HUES64 (cell line): ENCODE results near the gene CORO1A.
"Not testable (repeated sequence)": the region's sequence is repeated elsewhere in the genome, so short reads cannot be mapped to it uniquely, and the experiment has no call there.

Experiments used
- H3K27ac ChIP-seq: 2 replicates; pipeline ENCODE4 v1.7.0; 2013; ENCODE audit warnings: low read depth, low read length, inconsistent platforms
- H3K27me3 ChIP-seq: 2 replicates; pipeline ENCODE4 v1.6.1; 2013; ENCODE audit warnings: mild to moderate bottlenecking, low read length; ENCODE audit not compliant: insufficient read depth
- H3K36me3 ChIP-seq: 2 replicates; pipeline ENCODE4 v1.6.1; 2013; ENCODE audit warnings: mild to moderate bottlenecking, low read length; ENCODE audit not compliant: insufficient read depth
- H3K4me1 ChIP-seq: 2 replicates; pipeline ENCODE4 v1.6.1; 2013; ENCODE audit warnings: mild to moderate bottlenecking, low read length, moderate library complexity; ENCODE audit not compliant: insufficient read depth
- H3K4me3 ChIP-seq: 2 replicates; pipeline ENCODE4 v1.5.1; 2013; ENCODE audit warnings: mild to moderate bottlenecking, low read length, moderate library complexity
- H3K9ac ChIP-seq: 2 replicates; pipeline ENCODE4 v1.6.1; 2013; ENCODE audit warnings: mild to moderate bottlenecking, low read depth, low read length
- H3K9me3 ChIP-seq: 2 replicates; pipeline ENCODE4 v1.6.1; 2013; ENCODE audit warnings: low read depth, low read length; ENCODE audit not compliant: insufficient read depth
- WGBS: fragments of 150-250, 120-280 bp; methylation state at CpG from one replicate; pipeline ENCODE4 v1.1.7; 2013; ENCODE audit warnings: missing lambda C conversion rate; 5-methylcytosine and 5-hydroxymethylcytosine counted together

The CORO1A gene

DNA sequence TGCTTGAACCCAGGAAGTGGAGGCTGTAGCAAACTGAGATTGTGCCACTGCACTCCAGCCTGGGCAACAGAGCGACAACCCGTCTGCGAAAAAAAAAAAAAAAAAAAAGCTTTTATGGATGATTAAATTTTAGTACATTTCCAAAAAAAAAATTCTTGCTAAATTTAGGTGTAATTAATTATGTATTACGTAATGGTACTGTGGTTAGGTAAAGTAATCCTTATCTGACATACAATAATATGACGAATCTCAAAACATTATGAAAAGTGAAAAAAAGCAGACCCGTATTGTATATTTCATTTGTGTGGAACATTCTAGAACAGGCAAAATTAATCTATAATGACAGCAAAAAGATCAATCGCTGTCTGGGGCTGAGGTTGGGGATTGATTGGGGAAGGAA is 10.3 kb upstream of the CORO1A start:
- no peak overlapping the region for H3K9ac ChIP-seq
- no peaks in the 10 kb centered on the region for H3K4me1 ChIP-seq
- H3K27me3 ChIP-seq: no peaks in the 10 kb centered on the region
- no peak overlapping the region for H3K4me3 ChIP-seq
- WGBS: 86% methylated on average over 3 of the region's 7 CpGs
- H3K9me3 ChIP-seq: no peaks in the 10 kb centered on the region
- no peaks in the 10 kb centered on the region for H3K36me3 ChIP-seq
- H3K27ac ChIP-seq: no peak overlapping the region

DNA sequence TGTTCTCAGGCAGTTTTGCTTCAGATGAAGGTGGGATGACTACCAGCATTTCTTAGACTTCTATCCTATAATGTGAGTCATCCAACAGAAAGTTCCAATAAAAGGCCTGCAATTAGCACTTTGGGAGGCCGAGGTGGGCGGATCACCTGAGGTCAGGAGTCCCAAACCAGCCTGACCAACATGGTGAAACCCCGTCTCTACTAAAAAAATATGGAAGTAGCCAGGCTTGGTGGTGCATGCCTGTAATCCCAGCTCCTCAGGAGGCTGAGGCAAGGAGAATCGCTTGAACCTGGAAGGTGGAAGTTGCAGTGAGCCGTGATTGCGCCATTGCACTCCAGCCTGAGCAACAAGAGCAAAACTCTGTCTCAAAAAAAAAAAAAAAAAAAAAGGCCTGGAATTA is 6.5 kb upstream of the CORO1A start:
- WGBS: 92% methylated on average over 6 of the region's 6 CpGs
- H3K36me3 ChIP-seq, H3K9ac ChIP-seq, H3K9me3 ChIP-seq, H3K4me3 ChIP-seq, H3K27ac ChIP-seq, H3K27me3 ChIP-seq, H3K4me1 ChIP-seq: not testable (repeated sequence)

DNA sequence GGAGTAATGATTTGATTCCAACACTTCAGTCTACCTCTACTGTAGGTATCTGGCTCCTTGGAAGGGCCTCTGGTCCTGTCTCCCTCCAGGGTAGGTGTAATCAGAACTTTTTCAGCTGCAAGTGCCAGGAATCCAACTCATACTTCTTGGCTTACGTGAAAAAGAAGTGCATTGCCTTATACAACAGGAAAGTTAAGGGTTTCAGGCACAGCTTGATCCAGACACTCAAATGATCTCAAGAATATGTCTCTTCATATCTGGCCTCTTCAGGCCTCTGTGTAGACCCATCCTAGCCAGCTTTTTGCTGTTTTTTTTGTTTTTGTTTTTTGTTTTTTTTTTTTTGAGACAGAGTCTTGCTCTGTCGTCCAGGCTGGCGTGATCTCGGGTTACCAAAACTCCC is 4.2 kb upstream of the CORO1A start:
- H3K27ac ChIP-seq: no peak overlapping the region
- H3K36me3 ChIP-seq: no peaks in the 10 kb centered on the region
- 93% methylated on average over 4 of the region's 4 CpGs for WGBS
- H3K4me1 ChIP-seq: no peaks in the 10 kb centered on the region
- H3K9me3 ChIP-seq: no peaks in the 10 kb centered on the region
- H3K4me3 ChIP-seq: no peak overlapping the region
- H3K27me3 ChIP-seq: peaks cover 18% of the 10 kb centered on the region
- H3K9ac ChIP-seq: no peak overlapping the region

DNA sequence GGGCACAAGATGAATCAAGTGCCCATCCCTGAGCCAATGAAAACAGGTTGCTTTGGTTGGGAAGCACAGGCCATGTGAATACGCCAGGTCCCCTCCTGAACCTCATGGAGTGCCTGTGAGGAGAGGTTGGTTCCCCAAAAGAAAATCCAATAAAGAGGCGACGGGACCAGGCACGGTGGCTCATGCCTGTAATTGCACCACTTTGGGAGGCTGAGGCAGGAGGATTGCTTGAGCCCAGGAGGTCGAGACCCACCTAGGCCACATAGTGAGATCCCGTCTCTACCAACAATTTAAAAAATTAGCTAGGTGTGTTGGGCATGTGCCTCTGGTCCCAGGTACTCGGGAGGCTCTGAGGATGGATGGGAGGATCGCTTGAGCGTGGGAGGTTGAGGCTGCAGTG is 3.5 kb upstream of the CORO1A start:
- Histone ChIP-seq H3K27ac (no peak overlapping the region), H3K9ac (no peak overlapping the region), H3K9me3 (no peaks in the 10 kb centered on the region), H3K27me3 (peaks cover 26% of the 10 kb centered on the region), H3K36me3 (no peaks in the 10 kb centered on the region), H3K4me1 (no peaks in the 10 kb centered on the region), H3K4me3 (no peak overlapping the region)
- WGBS: 94% methylated on average over 8 of the region's 9 CpGs

DNA sequence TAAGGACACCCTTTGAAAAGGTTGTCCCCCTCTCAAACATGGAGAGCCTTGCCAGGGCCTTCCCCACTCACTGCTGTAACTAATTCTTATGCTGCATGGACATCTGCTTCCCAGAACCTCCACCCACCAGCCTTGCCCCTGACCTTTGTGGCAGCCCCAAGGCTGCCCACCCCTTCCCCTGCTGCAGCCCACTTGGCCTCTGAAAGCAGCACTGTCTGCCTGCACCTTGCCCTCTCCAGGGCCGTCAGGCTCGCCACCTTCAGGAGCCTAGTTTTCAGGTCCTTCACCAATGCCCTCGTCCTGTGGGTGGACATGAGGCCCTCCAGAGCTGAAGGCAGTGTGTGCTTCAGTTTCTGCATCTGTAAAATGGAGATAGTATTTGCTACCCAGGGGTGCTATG is 2.7 kb upstream of the CORO1A start:
- H3K9ac ChIP-seq: no peak overlapping the region
- H3K9me3 ChIP-seq: no peaks in the 10 kb centered on the region
- no peak overlapping the region for H3K27ac ChIP-seq
- no peaks in the 10 kb centered on the region for H3K4me1 ChIP-seq
- H3K27me3 ChIP-seq: peaks cover 27% of the 10 kb centered on the region
- 86% methylated on average over 3 of the region's 3 CpGs for WGBS
- no peaks in the 10 kb centered on the region for H3K36me3 ChIP-seq
- H3K4me3 ChIP-seq: no peak overlapping the region

DNA sequence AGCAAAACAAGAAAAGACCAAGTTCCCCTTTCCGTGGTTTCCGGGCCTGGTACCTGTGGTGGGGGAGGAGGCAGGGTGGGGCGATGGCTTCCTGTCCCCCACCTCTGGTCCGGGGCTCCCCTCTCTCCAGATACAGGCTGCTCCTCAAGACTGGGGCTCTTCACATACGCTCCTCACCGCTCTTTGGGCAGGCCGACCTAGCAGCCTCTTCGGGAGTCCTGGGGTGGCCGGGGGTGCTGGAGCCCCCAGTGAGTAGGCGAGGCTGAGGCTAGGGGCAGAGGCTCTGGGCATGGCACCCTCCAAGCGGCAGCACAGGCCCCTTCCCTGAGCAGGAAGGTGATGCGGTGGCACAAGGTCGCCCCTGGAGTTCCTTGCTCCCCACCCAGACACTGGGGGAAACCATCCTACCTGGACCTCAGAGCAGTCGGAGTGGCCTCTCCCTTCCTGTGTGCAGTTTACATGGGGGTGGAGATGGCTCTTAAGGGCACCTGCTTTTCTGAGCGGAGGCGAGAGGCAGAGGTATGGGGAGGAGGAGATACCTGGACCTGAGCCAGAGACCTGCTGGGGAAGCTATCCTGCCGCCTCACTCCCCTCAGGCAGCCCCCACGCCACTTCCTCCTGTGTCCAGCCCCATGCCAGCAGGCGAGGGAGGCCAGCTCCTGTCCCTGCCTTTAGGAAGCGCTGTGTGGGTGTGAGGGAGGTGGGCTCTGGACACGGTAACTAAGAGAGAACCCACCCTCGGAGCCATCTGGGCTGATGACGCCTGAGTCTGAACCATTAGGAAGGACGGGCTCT is 891 bp downstream of the CORO1A start:
- peak overlapping the region; percentile 69 for H3K4me3 ChIP-seq
- H3K27me3 ChIP-seq: peaks cover 27% of the 10 kb centered on the region
- no peaks in the 10 kb centered on the region for H3K36me3 ChIP-seq
- no peak overlapping the region for H3K9ac ChIP-seq
- WGBS: 75% methylated on average over 24 of the region's 24 CpGs
- no peak overlapping the region for H3K27ac ChIP-seq
- no peaks in the 10 kb centered on the region for H3K9me3 ChIP-seq
- H3K4me1 ChIP-seq: no peaks in the 10 kb centered on the region

DNA sequence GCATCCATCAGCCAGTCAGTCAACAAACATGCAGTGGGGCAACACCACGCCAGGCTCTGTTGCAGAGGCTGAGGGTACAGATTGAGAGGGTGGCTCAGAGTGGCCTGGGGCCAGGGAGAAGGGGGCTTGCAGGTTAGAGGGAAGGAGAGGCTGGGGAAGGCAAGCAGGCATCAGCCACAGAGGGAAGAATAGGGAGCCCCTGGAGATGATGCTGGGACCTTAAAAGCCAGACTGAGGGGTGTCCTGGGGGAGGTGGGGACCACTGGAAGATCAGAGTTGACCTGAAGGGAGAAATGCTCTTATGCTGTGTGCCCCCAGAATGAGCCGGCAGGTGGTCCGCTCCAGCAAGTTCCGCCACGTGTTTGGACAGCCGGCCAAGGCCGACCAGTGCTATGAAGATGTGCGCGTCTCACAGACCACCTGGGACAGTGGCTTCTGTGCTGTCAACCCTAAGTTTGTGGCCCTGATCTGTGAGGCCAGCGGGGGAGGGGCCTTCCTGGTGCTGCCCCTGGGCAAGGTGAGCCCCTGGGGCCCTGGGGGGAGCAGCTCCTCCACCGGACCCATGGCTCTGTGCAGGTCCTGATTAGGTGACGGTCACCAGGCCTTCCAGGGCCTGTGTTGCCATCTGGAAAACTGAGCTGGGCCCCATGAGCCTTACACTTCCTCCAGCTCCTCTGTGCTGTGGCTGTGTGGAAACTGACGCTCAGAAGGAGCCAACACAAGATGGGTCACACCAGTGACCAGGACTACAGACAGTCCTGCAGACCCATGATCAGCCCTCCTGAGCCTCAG is 1.7 kb downstream of the CORO1A start:
- Histone ChIP-seq H3K4me3 (no peak overlapping the region), H3K27ac (no peak overlapping the region), H3K9ac (no peak overlapping the region), H3K27me3 (peaks cover 27% of the 10 kb centered on the region), H3K36me3 (no peaks in the 10 kb centered on the region), H3K4me1 (no peaks in the 10 kb centered on the region), H3K9me3 (no peaks in the 10 kb centered on the region)
- WGBS: 89% methylated on average over 13 of the region's 13 CpGs

DNA sequence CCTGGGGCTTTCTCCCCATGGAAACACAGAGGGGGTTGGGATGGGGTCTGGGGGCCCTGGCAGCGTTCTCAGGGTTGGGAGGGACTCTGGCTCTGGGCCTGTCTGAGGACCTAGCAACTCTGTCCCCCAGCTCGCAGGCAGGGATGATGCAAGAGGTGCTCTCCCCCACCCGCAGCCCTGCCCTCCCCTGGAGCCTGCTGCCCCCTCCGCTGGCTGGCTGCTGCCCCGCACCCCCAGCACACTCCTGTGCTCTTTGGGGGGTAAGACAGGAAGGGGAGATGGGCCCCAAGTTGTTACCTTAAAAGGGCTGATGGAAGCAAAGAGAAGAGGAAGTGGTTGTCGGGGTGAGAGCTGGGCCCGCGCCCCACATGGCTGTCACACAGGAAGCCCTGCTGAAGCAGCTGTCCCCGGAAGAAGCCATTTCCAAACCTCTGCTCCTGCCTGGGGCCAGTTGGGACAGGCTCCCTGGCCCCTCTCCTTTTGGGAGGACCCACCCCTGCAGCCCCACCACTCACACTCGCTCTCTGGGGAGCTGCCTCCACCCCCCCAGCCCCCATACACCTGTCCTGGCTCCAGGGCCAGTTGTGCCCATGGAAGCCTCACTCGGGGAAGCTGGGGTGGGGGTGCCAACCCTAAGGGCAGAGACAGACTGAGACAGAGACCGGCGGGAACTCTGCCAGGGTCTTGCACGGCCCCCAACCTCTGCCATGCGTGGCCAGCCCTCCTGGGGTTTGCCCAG is 2.5 kb downstream of the CORO1A start:
- H3K27ac ChIP-seq: no peak overlapping the region
- no peaks in the 10 kb centered on the region for H3K9me3 ChIP-seq
- WGBS: 83% methylated on average over 15 of the region's 15 CpGs
- H3K9ac ChIP-seq: no peak overlapping the region; the same call in 1 of the 2 replicates
- H3K27me3 ChIP-seq: peaks cover 27% of the 10 kb centered on the region
- H3K4me3 ChIP-seq: no peak overlapping the region
- H3K36me3 ChIP-seq: no peaks in the 10 kb centered on the region
- no peaks in the 10 kb centered on the region for H3K4me1 ChIP-seq

DNA sequence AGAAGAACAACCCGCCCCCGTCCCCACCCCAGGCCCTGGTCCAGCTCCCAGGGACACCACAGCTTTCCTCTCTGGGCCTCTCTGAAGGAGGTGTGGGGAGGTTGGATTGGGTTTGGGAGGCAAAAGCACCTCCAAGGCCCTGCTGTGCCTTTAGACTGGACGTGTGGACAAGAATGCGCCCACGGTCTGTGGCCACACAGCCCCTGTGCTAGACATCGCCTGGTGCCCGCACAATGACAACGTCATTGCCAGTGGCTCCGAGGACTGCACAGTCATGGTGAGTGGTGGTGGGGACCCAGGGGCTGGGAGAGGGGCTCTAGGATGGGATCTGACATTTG is 3.0 kb downstream of the CORO1A start:
- 94% methylated on average over 9 of the region's 9 CpGs for WGBS
- no peak overlapping the region for H3K27ac ChIP-seq
- no peak overlapping the region for H3K9ac ChIP-seq
- H3K4me1 ChIP-seq: no peaks in the 10 kb centered on the region
- peaks cover 24% of the 10 kb centered on the region for H3K27me3 ChIP-seq
- H3K36me3 ChIP-seq: no peaks in the 10 kb centered on the region
- H3K4me3 ChIP-seq: no peak overlapping the region
- H3K9me3 ChIP-seq: no peaks in the 10 kb centered on the region

DNA sequence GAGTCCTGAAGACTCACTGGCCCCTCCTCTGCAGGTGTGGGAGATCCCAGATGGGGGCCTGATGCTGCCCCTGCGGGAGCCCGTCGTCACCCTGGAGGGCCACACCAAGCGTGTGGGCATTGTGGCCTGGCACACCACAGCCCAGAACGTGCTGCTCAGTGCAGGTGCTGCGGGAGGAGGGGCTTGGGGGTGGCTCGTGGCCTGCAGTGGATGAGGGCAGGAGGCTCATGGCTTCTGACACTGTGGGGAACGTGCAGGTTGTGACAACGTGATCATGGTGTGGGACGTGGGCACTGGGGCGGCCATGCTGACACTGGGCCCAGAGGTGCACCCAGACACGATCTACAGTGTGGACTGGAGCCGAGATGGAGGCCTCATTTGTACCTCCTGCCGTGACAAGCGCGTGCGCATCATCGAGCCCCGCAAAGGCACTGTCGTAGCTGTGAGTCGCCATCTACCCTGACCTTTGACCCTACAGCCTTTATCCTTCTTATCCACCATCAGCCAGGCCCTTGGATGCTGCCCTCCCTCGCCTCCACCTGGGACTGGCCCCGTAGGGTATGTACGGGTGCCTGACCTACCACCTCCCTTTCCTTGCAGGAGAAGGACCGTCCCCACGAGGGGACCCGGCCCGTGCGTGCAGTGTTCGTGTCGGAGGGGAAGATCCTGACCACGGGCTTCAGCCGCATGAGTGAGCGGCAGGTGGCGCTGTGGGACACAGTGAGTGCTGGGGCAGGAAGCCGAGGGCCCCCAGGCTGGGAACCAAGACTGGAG is 3.6 kb downstream of the CORO1A start:
- Histone ChIP-seq H3K4me1 (no peaks in the 10 kb centered on the region), H3K9ac (no peak overlapping the region), H3K36me3 (no peaks in the 10 kb centered on the region), H3K27me3 (peaks cover 23% of the 10 kb centered on the region), H3K4me3 (no peak overlapping the region), H3K27ac (no peak overlapping the region), H3K9me3 (no peaks in the 10 kb centered on the region)
- WGBS: 80% methylated on average over 36 of the region's 36 CpGs

DNA sequence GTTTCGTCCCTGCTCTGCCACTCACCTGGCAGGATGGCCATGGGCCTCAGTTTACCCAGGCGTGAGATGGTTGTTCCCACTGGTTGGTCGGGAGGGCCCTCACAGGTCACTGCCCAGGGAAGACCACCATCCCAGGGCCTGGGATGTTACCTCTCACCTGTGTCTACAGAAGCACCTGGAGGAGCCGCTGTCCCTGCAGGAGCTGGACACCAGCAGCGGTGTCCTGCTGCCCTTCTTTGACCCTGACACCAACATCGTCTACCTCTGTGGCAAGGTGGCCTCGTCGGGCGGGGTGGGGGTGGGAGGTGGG is 4.1 kb downstream of the CORO1A start:
- H3K4me1 ChIP-seq: no peaks in the 10 kb centered on the region
- WGBS: 88% methylated on average over 5 of the region's 9 CpGs
- H3K4me3 ChIP-seq: no peak overlapping the region
- H3K36me3 ChIP-seq: no peaks in the 10 kb centered on the region
- H3K27ac ChIP-seq: no peak overlapping the region
- H3K9ac ChIP-seq: no peak overlapping the region
- H3K27me3 ChIP-seq: peaks cover 17% of the 10 kb centered on the region
- no peaks in the 10 kb centered on the region for H3K9me3 ChIP-seq
